ENCODE measurements around the gene PHYKPL.
A peak's percentile ranks its signal among the peaks of the same experiment; 100 is the strongest.
"Not testable (repeated sequence)": the region's sequence is repeated elsewhere in the genome, so short reads cannot be mapped to it uniquely, and the experiment has no call there.

Gene PHYKPL

DNA sequence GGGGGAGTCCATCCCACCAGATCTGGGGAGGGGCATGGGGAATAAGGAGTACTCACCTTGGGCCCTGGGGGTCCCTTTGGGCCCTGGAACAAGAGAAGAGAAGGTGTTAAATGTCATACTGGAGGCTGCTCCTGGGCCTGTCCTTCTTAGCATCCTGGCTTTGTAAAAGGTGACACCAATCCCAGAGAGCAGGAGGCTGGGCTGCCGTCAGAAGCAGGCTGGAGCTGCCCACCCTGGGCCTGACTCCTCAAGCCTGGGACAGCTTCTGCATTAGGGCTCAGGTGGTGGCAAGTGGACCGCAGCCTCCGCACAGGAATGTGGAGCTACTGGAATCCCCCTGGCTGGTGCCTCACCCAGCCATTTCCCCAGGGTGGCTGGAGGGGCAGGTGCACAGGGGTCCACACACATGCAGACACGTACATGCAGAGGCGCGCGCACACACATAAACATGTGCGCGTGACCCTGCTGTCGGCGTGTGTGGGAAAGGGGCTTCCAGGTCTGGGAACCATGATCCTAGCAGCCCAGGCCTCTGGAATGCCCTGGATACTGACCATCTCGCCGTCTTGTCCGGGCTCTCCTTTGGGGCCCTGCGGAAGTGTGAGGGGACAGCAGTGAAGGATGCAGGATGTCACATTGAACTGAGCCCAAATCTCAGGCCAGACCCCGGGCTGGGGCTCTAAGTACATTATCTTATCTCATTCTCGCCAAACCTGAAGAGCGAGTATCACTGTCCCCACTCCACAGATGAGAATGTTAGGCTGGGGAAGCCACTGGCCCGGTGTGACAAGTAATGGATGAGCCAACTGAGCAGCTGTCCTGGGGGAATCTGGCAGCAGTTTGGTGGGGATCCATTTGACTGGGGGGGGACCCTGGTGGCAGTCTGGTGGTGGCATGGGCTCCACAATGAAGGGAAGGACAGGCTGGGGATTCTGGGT, 29.3 kb upstream of the PHYKPL start:
- no peak for DNase-seq

GRCh38 chr5:178259623-178260536, 27.3 kb upstream of the PHYKPL start:
- DNase-seq, result no peak

- no peak for DNase-seq
Measured at GRCh38 chr5:178257650-178258049, 25.0 kb upstream of the PHYKPL start.

- no peak for DNase-seq
Measured at GRCh38 chr5:178256746-178257145, 24.1 kb upstream of the PHYKPL start.

- DNase-seq, result not testable (repeated sequence)
Measured at GRCh38 chr5:178253632-178254031, 21.0 kb upstream of the PHYKPL start.

- DNase-seq, result no peak
Measured at GRCh38 chr5:178252258-178252657, 19.7 kb upstream of the PHYKPL start.

DNA sequence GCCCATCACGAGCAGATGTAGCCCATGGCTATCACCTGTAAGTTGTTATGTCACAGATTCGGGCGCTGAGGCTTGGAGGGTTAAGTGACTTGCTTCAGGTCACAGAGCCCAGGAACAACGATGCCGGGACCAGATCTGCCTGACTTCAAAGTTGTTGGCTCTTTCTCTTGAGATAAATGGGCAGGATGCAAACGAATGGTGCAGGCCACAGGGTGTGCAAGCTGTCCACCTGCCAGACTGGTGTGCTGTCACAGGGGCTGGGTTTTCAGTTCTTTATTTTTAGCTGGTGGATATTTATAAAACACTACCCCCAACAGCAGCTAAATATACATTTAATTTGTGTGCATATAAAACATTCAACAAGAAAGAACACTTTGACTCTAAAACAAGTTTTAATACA, 17.7 kb upstream of the PHYKPL start:
- DNase-seq, result no peak

- no peak for DNase-seq
Measured at GRCh38 chr5:178249191-178249989, 16.8 kb upstream of the PHYKPL start.

GRCh38 chr5:178248750-178249149, 16.1 kb upstream of the PHYKPL start:
- no peak for DNase-seq

DNA sequence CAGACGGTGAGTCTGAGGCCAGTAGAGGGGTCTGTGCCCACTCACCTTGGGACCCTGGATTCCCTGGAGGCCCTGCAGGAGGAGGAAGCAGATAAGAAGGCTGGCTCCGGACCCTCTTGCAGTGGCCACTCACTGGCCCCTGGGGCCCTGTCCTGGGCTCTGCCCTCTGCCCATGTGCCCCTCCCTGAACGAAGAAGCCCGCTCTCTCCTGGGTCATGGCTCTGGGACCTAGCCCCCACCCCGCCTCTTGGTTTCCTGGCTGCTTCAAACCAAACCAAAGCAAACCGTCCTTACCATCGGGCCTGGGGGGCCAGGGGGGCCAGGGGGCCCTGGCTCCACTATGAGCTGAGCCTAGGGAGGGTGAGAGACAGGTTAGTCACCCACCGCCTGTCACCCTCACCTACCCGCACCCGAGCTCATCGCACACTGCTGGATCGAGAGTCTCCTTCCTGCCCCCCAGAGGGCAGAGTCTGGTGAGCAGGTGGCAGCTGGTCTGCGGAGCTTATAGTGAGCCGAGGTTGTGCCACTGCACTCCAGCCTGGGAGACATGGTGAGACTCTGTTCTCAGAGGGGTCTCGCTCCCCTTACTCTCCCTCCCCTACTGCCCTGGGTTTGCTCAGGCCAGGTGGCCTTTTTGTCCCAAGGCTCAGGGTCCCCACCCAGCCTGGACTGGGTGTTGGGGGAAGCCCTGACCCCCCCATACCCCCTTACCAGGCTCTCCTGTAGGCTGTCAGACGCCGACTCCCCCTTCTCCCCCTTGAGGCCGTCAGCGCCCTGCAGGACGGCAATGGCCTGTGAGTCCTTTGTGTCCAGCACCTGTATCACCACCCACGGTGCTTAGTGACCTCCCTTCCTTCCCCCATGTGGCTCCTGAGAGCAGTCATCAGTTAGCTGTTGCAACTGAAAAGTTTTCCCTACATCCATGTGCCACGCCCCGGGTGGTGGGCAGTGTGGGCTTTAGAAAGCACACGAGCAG, 15.2 kb upstream of the PHYKPL start:
- peak; percentile 31 for DNase-seq

DNA sequence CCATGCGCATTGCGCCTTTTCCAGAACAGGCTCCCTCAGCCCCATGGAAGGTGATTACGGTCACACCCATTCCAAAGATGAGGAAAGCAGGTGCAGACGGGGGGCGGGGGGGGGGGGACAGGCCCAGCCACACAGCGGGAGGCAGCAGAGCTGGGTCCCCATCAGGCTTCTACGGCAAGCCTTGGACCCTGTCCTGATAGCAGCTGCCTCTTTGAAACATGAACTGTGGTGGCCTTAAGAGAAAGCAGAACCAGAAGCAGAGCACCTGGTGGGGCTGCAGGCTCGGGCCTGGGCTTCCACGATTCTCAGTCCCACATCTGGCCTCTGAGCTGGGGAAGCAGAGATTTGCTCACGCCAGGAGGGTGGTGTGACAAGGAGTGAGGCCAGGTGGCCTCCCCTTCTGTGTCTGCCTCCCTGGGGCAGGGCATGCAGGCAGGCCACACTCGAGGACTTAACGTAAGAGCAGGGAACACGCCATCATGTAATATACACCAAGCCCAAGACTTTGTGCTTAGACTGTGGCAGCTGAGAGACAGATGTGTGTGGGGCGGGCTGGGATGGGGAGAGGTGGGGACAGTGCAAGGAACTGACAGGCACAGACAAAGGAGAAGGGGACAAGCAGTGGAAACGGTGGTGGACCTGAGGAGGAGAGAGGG, 14.2 kb upstream of the PHYKPL start:
- DNase-seq, result no peak

DNA sequence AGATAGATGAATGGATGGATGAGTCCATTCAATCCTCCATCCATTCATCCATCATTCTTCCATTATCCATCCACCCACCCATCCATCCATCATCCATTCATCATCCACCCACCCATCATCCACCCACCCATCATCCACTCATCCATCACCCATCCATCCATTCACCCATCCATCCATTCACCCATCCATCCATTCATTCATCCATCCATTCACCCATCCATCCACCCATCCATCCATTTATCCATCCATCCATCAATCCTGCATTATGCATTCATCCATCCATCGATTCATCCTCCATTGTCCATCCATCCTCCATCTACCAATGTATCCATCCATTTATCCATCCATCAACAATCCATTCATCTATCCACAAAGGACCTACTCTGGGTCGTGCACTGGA, 12.8 kb upstream of the PHYKPL start:
- no peak for DNase-seq

GRCh38 chr5:178244576-178244975, 12.0 kb upstream of the PHYKPL start:
- no peak for DNase-seq

- no peak for DNase-seq
Measured at GRCh38 chr5:178242416-178242815, 9.8 kb upstream of the PHYKPL start.

GRCh38 chr5:178241688-178242231, 9.2 kb upstream of the PHYKPL start:
- no peak for DNase-seq

- DNase-seq, result no peak
Measured at GRCh38 chr5:178241231-178241663, 8.6 kb upstream of the PHYKPL start.

- DNase-seq, result no peak
Measured at GRCh38 chr5:178240766-178241165, 8.2 kb upstream of the PHYKPL start.

DNA sequence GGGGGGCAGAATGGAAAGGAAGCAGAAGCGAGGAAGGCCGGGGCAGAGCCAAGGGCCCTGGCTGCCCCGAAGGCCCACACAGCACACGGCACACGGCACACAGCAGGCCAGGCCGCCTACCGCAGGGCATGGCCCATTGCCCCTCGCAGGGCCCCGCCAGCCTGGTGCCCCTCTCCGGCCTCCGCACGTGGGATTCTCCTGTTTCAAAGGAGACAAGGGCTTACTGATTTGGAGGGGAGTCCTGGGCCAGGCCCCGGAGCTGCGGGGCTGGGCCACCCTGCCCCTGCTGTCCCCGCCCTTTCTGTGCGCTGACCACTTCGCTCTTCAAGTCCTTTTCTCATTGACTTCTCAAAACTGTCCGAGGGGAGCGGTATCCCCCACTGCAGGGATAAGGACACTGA, 7.7 kb upstream of the PHYKPL start:
- no peak for DNase-seq

DNA sequence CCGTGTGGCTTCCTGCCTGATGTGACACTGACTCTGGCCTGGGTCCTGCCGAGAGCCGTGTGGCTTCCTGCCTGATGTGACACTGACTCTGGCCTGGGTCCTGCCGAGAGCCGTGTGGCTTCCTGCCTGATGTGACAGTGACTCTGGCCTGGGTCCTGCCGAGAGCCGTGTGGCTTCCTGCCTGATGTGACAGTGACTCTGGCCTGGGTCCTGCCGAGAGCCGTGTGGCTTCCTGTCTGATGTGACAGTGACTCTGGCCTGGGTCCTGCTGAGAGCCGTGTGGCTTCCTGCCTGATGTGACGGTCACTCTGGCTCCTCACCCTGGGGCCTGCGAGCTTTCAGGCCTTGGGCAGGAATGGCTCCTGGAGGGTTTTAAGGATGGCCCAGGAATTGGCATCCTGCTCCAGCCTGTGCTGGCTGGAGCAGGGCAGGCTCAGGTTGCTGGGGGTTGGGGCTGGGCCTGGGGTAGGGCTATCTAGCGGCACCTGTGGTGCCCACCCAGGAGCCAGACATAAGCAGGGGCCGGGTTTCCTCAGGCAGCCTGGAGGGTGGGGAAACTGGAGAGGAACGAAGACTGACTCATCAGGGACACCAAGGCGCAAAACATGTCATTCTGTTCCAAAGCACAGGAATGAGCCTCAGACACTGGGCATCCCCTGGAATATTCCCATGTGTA, 7.2 kb upstream of the PHYKPL start:
- not testable (repeated sequence) for DNase-seq

All from activated CD4-positive, alpha-beta T cell treated with anti-CD3 and anti-CD28 coated beads for 48 hours (primary cell).